A673 (cell line): Measurements from ENCODE around the gene MSH3.

Source experiments
- EZH2 ChIP-seq: fragments of 200-600 bp; sonication (generic); IDR thresholded peaks from 2 replicates; pipeline ENCODE4 v1.6.1; 2017; ENCODE audit warnings: borderline replicate concordance, low read depth, mild to moderate bottlenecking, mixed read lengths, antibody characterized with exemption, low read length; ENCODE audit not compliant: poor library complexity, severe bottlenecking
- TF ChIP-seq, protein P1 (sequence below): fragments of 300-800, 200-600 bp; sonication (generic); conservative IDR thresholded peaks from 2 replicates; pipeline ENCODE4 v1.5.1; 2017; ENCODE audit warnings: low read depth, mild to moderate bottlenecking, antibody characterized with exemption, low read length, moderate library complexity, mixed read lengths

GRCh38 chr5:80662108-80662507 is 7.7 kb downstream of the MSH3 start:
- TF ChIP-seq, protein P1, sequence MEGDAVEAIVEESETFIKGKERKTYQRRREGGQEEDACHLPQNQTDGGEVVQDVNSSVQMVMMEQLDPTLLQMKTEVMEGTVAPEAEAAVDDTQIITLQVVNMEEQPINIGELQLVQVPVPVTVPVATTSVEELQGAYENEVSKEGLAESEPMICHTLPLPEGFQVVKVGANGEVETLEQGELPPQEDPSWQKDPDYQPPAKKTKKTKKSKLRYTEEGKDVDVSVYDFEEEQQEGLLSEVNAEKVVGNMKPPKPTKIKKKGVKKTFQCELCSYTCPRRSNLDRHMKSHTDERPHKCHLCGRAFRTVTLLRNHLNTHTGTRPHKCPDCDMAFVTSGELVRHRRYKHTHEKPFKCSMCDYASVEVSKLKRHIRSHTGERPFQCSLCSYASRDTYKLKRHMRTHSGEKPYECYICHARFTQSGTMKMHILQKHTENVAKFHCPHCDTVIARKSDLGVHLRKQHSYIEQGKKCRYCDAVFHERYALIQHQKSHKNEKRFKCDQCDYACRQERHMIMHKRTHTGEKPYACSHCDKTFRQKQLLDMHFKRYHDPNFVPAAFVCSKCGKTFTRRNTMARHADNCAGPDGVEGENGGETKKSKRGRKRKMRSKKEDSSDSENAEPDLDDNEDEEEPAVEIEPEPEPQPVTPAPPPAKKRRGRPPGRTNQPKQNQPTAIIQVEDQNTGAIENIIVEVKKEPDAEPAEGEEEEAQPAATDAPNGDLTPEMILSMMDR, result no peak
- no peak for TF ChIP-seq EZH2
